IPS-18c (cell line): ENCODE data around the gene DNAJA4.
"Not testable (repeated sequence)": the region's sequence is repeated elsewhere in the genome, so short reads cannot be mapped to it uniquely, and the experiment has no call there.

Source experiments
- H3K4me3 ChIP-seq: 2 replicates; pipeline ENCODE4 v1.7.0; 2013; ENCODE audit warnings: low read depth, mild to moderate bottlenecking, low read length, moderate library complexity; ENCODE audit not compliant: insufficient read depth
- H3K9me3 ChIP-seq: one replicate; pipeline ENCODE4 v1.6.1; 2013; ENCODE audit warnings: mild to moderate bottlenecking, low read length, moderate library complexity; ENCODE audit not compliant: control insufficient read depth, insufficient read depth

The DNAJA4 gene

DNA sequence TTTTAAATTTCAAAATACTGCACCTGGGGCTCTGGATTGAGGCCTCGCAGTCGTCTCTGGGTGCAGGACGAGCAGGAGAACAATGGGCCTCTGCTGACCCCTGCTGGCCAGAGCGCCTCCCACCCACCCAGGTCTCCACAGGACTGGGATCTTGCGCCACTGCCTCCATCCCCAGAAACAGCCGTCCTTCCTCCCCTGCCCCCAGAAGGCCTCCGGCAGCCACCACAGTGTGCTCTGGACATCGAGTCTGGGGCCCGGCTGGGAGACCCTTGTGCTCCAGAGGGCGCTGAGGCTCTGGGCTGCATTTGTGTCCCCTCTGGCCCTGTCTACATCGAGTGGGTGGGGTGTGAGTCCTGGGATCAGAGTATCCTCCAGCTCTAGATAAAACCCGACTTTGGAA is 23.3 kb upstream of the DNAJA4 start:
- Histone ChIP-seq H3K4me3 (no peak overlapping the region), H3K9me3 (no peaks in the 10 kb centered on the region)

DNA sequence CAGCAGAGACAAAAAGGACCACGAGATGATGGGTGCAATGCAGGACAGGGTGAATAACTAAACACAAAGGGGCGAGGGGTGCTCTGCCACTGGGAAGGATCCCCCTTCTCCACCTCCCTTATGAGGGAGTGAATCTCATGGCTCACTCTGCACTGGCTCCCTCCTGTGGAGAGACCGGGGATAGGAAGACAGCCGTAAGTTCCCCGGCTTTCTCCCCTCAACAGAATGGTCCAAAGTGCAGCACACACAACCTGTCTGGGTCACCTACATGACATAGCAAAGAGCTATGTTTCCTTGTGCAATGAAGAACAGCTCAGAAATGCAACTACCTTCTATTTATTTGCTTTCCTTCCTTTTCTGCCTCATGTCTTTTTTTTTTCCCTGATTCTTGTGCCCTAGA is 22.2 kb upstream of the DNAJA4 start:
- Histone ChIP-seq H3K9me3 (no peaks in the 10 kb centered on the region), H3K4me3 (no peak overlapping the region)

DNA sequence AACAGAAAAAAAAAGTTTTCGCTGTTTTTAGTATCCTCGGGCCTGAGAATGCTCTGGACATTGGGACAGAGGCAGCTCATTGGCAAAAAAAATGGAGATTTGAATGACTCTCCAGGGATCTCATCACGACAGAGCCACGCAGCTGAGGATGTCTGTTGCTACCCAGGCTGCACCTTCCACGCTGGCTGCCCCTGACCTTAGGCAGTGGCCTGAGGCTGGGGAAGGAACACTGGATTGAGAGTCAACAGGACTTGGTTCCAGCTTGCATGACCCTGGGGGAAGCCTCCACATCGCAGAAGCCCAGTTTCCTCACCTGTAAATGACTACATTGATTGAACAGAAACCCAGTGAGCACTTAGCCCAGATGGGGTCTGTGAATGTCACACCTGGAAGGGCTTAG is 21.3 kb upstream of the DNAJA4 start:
- Histone ChIP-seq H3K4me3 (no peak overlapping the region), H3K9me3 (no peaks in the 10 kb centered on the region)

DNA sequence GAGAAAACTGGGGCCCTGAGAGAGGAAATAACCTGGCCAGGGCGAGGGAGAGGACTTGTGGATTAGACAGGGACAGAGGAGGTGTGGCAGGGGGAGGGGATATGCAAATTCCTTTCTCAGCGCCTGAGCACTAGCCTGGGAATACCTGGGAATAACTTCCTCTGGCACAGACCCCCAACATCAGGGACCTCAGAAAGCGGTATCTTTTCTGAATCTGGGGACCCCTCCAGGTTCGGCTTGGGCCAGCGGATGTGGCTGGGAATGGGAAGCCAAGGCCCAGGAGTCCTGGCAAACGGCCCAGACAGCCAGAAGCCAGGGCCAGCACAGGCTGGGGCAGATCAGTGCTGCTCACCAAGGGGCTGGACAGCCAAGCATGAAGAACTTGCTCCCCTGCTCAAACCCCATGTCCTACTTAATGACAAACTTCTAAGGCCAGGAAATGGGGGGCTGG is 20.8 kb upstream of the DNAJA4 start:
- no peaks in the 10 kb centered on the region for H3K9me3 ChIP-seq
- no peak overlapping the region for H3K4me3 ChIP-seq

DNA sequence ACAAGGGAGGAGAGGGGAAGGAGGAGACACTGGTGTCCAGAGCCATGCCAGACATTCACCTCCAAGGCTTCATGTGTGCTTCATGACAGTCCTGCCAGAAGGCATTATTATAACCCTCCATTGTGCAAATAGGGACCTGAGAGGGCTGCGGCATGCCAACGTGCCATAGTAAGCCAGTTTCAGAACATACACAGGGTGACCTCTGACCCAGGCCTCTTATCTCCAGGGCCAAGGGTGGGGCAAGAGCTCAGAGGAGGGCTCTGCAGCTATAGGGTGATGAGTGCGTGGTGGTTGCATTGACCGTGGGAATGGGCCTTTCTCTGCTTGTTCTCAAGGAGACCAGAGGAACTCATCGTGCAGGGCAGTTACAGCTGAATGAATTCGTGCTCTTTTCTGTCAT is 20.3 kb upstream of the DNAJA4 start:
- Histone ChIP-seq H3K9me3 (no peaks in the 10 kb centered on the region), H3K4me3 (no peak overlapping the region)

DNA sequence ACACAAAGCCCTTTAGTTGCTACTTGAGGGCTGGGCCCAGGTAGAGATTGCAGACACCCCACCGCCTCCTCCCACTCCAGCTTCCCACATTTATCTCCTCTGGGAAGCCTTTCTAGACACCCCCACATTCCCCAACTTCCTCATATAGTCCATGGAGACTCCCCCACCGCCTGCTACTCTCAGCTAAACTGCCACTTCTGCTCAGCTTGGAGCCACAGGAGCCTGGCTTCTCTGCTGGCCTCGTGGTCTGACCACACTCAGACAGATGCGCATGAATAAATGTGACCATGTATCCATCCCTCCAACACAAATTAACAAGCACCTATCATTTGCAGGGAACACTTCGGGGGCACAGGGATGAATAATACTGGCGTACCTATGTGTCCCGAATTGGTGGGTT is 19.5 kb upstream of the DNAJA4 start:
- H3K4me3 ChIP-seq = no peak overlapping the region
- H3K9me3 ChIP-seq = no peaks in the 10 kb centered on the region

DNA sequence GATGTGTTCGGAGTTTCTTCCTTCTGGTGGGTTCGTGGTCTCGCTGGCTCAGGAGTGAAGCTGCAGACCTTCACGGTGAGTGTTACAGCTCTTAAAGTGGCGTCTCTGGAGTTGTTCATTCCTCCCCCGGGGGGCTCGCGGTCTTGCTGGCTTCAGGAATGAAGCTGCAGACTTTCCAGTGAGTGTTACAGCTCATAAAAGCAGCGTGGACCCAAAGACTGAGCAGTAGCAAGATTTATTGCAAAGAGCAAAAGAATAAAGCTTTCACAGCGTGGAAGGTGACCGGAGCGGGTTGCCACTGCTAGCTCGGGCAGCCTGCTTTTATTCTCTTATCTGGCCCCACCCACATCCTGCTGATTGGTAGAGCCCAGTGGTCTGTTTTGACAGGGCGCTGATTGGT is 19.0 kb upstream of the DNAJA4 start:
- H3K4me3 ChIP-seq, H3K9me3 ChIP-seq: not testable (repeated sequence)

DNA sequence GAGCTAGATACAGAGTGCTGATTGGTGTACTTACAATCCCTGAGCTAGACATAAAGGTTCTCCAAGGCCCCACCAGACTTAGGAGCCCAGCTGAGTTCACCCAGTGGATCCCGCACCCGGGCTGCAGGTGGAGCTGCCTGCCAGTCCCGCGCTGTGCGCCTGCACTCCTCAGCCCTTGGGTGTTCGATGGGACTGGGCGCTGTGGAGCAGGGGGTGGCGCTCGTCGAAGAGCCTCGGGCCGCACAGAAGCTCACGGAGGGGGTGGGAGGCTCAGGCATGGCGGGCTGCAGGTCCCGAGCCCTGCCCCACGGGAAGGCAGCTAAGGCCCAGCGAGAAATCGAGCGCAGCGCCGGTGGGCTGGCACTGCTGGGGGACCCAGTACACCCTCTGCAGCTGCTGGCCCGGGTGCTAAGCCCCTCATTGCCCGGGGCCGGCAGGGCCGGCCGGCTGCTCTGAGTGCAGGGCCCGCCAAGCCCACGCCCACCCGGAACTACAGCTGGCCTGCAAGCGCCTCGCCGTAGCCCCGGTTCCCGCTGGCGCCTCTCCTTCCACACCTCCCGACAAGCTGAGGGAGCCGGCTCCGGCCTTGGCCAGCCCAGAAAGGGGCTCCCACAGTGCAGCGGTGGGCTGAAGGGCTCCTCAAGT is 18.3 kb upstream of the DNAJA4 start:
- not testable (repeated sequence) for H3K9me3 ChIP-seq, H3K4me3 ChIP-seq

DNA sequence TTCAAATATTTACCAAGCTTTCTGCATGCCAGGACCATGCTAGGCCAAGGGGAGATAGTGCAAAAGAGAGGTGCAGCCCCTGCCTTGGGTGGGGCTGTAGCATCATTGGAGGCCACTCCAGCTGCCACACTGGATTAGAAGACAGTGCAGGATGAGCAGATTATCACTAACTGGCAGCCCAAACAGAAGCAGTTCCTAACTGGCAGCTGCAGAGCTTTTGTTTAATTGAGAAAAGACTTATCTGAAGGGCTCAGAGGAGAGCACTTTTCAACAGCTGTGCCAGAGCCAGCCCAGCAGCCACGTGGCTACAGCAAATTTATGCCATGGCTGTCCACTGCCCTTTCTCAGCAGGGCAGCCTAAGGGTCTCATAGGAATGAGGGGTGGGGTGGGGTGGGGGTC is 16.5 kb upstream of the DNAJA4 start:
- Histone ChIP-seq H3K4me3 (no peak overlapping the region), H3K9me3 (no peaks in the 10 kb centered on the region)

DNA sequence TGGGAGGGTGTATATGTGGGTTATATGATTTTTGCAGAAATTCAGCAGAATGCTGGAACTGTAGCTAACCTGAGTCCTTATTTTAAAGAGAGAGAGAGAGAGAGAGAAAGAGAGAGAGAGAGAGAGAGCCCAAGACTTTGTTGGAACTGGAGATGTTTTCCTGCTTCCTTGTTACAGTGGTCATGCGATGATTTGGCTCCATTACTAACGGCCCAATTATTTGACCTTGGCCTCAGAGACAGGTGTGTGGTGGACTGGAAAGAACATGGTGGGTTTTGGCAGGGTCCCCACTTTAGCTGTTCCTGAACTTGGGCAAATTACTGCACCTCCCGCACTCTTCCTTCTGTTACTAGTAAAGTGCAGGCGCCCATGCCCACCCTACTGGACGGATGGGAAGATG is 15.2 kb upstream of the DNAJA4 start:
- H3K9me3 ChIP-seq = no peaks in the 10 kb centered on the region
- H3K4me3 ChIP-seq = no peak overlapping the region

DNA sequence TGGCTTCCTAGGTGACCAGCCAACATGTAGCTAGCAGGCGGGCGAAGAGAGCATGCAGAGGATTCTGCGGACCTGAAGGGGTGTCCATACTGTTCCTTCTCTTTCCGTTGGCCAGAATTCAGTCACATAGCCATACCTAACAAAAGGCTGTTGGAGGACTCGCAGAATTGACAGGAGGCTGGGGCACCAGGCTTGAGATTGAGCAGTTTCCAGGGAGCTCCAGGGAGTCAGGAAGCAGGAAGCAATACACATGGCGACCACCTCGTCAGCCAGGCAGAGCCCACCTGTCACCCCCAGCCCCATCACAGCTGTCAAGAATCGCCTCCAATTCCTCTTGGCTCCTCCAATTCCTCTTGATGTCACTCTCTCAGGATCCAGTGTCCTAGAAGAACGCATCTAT is 13.2 kb upstream of the DNAJA4 start:
- H3K4me3 ChIP-seq = no peak overlapping the region
- no peaks in the 10 kb centered on the region for H3K9me3 ChIP-seq

DNA sequence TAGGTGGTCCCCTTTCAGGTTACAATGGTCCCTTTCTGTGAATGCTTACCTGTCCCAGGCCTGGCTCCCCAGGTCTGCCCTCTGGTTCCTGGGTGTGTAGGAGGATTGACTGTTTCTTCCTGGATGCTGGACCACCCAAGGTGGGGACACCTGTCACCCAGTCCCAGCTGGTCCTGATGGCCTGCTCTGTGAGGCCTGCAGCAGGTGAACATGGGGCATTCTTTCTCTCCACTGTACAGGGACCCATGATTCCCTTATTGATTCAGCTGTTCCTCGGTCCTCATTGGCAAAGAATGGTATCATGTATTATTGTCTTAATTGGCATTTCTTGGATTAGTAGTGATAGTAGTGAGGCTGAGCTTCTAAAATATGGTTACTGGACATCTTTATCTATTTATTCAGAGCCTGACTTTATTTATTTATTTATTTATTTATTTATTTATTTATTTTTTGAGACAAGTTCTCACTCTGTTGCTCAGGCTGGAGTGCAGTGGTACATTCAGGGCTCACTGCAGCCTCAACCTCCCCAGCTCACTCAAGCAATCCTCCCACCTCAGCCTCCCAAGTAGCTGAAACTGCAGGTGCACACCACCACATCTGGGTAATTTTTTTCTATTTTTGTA is 8.8 kb upstream of the DNAJA4 start:
- Histone ChIP-seq H3K4me3 (no peak overlapping the region), H3K9me3 (no peaks in the 10 kb centered on the region)

DNA sequence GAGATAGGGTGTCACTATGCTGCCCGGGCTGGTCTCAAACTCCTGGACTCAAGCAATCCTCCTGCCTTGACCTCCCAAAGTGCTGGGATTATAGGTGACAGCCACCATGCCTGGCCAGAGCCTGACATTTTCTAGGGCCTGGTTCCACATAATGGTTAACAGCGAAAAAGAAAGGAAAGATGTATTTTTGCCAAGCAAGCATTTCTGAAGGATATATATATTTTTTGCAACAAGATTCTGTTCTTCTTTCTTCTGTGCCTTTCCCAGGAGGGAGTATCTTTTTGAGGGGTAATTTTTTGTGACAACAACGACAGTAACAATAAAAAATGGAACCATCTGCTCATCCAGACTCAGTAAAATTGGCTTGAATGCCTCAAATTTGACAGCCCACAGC is 8.3 kb upstream of the DNAJA4 start:
- Histone ChIP-seq H3K9me3 (no peaks in the 10 kb centered on the region), H3K4me3 (no peak overlapping the region)

DNA sequence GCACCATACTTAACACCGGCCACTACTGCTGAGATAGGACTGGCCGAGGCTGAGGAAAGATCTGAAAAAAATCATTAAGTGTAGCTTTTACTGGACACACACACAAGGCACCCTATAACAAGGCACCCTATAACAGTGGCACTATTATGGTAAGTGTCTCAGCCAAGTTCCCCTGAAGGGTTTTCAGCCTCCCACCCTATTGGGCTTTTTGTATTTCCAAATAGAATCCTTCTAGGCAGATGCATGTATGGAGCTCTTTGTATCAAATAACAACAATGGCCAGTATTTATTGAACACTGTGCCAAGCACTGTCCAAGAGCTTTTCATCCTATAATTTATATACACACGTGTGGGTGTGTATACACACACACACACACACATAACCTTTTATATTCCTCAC is 6.7 kb upstream of the DNAJA4 start:
- no peak overlapping the region for H3K4me3 ChIP-seq
- no peaks in the 10 kb centered on the region for H3K9me3 ChIP-seq

DNA sequence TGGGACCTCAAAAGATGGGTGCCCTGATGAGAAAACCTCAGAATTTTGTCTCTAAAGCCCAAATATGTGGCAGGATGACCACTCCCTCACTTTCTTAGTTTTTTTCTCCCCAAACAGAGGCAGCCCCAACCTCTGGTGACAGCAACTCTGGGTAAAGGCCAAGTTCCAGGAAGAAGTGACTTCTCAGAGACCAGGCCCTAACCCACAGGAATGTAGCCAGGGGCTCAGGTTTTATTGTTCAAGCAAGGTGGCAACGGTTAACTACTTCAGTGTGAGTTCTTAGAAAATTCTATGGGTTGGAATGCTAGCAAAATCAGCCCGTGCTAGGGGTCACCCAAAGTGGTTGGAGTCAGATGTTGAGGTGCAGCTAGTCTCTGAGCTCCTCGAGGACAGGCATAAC is 5.1 kb upstream of the DNAJA4 start:
- Histone ChIP-seq H3K4me3 (no peak overlapping the region), H3K9me3 (no peaks in the 10 kb centered on the region)

DNA sequence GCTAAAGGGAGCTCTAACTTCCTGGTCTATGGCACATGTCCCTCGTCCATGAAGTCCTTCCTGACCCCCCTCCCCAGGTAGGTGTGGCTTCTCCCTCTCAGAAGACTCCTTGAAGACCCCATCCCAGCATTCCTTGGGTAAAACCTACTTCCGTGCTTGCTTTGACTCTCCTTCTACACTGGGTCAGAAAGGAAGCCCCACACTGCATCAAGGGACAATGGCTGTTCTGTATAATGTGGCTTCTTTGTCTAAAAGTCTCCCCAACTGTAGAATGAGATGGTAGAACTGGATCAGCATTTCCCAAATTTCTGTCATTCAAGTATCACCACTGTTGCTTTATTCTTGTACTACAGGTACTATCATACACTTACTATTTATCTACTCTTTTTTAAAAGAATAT is 3.9 kb upstream of the DNAJA4 start:
- H3K9me3 ChIP-seq = peaks cover 3% of the 10 kb centered on the region
- no peak overlapping the region for H3K4me3 ChIP-seq

DNA sequence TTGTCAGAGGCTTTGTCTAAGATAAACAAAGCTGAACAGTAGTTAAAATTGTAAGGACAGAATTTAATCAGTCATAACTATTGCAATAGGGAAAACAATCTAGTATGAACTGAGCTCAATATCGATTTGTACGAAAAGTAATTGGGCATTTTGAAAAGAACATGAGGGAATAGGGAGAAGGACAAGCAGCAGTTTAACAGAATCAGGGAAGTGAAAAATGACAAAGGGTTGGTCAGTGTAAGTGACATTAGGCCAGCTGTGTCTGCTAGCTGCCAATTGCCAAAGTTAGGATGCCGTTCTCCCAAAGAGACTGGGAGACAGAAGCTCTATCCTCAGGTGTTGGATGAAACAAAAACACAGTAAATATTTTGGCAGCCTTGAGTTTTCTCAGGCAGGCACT is 3.3 kb upstream of the DNAJA4 start:
- Histone ChIP-seq H3K4me3 (no peak overlapping the region), H3K9me3 (peaks cover 3% of the 10 kb centered on the region)

DNA sequence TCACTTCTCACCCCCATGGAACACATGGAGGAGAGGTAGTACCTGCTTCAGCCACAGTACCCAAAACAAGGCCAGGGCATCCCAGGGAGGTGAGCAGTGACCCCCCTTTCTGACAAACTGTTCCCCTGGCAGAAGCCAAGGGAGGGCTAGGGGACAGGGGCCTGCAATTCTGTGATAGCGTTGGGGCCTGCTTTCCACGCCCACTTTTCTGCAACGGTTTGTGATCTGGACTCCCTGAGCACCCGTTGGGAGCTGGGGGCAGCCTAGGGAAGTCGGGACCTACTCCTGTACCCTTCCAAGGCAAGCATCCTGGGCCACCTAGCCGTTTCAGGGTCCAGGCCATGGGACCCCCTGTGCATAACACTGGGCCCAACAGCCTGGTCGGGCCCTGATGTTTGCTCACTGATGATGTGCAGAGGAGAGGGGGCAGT is 996 bp upstream of the DNAJA4 start:
- Histone ChIP-seq H3K9me3 (peaks cover 3% of the 10 kb centered on the region), H3K4me3 (no peak overlapping the region; the same call in 1 of the 2 replicates)

DNA sequence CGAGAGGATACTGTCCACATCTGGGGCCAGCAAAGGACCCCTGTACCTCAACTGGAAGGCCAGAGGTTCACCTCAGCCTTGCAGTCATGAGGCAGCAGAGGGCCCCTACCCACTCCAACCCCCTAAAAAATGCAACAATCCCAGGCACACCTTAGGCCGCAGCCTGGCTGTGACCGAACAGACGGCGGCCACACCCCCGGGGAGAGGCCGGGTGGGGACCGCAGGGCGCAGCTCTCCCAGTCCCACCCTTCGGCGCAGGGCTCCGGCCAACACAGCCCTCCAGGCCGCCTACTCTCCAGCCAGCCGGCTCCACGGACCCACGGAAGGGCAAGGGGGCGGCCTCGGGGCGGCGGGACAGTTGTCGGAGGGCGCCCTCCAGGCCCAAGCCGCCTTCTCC is 457 bp upstream of the DNAJA4 start:
- Histone ChIP-seq H3K9me3 (peaks cover 3% of the 10 kb centered on the region), H3K4me3 (peak overlapping the region; percentile 38; the same call in 1 of the 2 replicates)
